ENCODE results near the gene PRM1.
A peak's percentile ranks its signal among the peaks of the same experiment; 100 is the strongest.

PRM1 gene

DNA sequence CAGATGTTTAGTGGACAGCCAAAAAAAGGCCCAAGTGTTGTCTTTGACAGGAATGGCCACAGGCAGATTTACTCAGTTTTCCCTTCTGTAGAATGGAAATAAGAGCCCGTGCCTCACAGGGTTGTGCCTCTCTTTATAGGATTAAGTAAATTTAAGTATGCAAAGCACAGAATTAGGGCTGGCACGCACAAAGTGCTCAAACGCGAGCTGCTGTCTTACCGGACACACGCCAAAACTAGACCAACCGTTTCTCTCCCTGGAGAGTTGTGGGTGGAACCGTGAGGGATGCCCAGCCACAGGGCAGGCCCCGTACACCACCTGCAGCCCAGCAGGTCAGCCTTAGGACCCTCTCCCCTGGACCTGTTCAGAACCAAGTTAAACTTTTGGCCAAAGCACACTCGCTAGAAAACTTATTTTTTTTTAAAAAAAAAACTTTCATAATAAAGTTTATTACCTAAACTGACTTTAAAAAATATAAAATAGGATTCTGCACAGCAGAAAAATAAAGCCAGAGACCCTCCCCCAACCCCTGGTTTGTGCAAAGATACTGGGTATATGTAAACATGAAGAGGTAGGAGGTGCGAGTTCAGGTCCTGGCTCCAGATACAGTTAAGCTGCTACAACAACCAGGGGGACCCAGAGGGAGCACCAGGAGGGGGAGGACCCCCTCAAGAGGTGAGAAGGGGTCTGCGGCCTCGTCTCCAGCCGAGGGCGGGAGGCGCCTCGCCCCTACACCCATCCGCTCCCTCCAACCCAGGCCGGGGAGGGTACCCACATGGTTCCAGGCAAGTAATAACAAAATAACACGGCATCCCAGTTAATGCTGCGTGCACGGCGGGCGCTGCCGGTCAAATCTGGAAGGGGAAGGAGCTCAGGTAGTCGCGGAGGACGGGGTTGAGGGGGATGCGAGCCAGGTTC, 26.9 kb downstream of the PRM1 start:
- DNase-seq (ENCODE audit: low read depth in 2 of 2) = no peak

DNA sequence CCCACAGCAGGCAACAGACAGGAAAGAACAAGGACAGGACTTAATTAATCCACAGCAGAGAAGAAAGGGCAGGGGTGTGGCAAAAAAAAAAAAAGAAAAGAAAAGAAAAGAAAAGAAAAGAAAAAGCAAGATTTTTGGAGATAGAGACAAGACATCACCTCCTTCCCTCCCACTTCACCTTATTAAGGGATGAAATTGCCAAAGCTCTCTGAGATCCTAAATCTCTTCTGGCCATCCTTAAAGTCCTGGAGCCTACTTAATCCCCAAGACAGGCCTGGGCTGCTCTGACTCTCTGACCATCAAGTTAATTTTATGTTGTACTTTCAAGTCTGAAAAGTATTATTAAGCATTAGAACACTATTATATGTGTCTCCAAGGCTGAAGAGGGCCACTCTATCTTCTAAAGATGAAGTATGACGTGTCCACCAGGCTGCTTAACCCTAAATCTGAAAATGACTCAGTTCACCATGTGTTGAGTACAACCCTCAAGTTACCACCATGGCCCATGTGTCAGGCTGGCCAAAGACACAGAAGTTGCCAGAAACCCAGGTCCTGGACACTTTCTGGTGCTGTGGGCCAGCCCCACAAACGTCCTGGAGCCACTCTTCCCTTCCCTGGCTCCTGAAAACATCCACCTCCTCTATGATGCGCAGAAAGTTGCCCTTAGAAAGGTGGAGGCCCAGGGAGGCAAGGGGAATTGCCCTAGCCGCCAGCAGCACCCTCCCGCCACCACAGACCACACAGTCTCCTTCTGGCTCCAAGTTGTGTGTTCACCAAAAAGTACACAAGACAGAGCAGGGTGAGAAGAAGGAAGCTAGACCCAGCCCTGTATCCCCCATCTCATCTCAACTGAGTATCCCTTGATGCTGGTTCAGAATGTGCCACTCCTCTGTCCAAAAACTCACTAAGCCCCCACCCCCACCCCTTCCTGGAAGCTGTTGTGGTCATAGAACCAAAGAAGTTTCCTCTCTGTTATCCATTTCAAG, 27.8 kb downstream of the PRM1 start:
- DNase-seq (ENCODE audit: low read depth in 2 of 2) = no peak

GRCh38 chr16:11252482-11252931, 28.6 kb downstream of the PRM1 start:
- no peak for DNase-seq (ENCODE audit: low read depth in 2 of 2)

GRCh38 chr16:11251525-11252481, 29.3 kb downstream of the PRM1 start:
- peak; percentile 47 to 55 for DNase-seq (ENCODE audit: low read depth in 2 of 2)

- no peak for DNase-seq (ENCODE audit: low read depth in 2 of 2)
Observed at GRCh38 chr16:11250786-11251524, 30.2 kb downstream of the PRM1 start.

GRCh38 chr16:11250091-11250785, 30.9 kb downstream of the PRM1 start:
- no peak for DNase-seq (ENCODE audit: low read depth in 2 of 2)

DNA sequence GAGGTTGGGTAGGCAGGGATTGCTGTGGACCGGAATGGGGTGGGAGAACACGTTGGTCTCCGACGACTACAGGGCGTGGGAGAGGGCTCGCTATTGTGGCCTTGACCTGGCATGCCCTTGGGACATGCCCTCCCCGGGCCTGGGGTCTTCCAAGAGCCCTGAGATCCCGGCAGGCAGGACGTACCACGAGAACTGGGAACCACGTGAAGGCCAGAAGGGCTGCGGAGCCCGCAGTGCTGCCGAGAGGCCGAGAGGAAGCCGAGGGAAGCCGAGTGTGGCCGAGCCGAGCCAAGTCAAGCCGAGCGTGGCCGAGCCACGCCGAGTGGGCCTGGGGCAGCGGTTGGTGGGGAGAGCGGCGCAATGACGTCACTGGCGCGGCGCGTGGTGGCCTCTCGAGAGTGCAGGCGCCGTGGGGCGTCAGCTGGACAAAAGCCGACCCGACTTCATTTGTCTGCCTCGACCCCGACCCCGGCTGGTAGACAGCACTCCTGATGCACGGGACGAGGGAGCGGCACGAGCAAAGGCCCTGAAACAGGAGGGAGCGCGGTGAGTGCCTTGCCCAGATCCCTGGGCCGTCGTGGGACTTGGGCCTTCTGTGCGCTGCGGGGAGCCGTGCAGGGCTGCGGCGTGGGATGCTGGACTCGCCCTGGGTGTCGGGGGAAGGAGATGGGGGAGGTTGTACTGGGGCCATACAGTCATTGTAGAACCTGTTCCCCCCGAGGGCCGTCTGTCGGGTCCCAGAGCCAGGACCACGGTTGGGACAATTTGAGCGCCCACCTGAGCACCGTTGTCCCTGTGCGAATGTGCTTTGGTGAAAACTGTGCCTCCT, 31.7 kb downstream of the PRM1 start:
- no peak for DNase-seq (ENCODE audit: low read depth in 2 of 2)

DNA sequence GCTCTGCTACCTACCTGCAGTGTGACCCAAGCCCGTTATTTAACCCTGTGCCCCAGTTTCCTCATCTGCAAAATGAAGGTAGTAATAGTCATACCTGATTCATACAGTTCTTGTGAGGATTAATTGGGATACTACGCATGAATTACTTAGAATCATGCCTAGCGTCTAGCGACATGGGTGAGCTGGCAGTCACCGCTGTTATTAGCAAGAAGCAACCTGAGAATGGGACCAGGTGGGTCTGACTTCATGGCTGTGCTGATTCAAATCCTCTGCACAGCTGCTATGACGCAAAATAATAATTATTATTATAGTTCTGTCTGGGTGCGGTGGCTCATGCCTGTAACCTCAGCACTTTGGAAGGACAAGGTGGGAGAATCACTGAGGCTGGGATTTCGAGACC, 33.0 kb downstream of the PRM1 start:
- DNase-seq (ENCODE audit: low read depth in 2 of 2) = no peak

DNA sequence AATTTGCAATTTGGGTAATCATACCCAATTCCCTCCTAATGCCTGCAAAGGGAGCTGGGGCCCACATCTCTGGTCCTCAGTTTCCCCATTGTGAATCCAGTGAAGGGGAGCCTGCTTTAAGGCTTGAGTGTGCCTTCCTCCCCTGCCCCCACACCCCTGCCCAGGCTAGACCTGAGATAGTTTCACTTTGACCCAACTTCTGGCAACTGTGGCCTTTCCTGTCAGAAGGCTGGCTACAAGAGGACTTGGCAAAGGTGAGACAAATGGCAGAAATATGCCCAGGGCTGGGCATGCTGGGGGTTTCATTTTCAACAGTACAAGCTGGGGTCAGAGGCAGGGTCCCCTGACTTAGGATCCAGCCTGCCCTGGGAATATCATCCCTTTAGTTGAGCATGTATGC, 35.1 kb downstream of the PRM1 start:
- no peak for DNase-seq (ENCODE audit: low read depth in 2 of 2)

- no peak for DNase-seq (ENCODE audit: low read depth in 2 of 2)
Observed at GRCh38 chr16:11245222-11245737, 35.9 kb downstream of the PRM1 start.

DNA sequence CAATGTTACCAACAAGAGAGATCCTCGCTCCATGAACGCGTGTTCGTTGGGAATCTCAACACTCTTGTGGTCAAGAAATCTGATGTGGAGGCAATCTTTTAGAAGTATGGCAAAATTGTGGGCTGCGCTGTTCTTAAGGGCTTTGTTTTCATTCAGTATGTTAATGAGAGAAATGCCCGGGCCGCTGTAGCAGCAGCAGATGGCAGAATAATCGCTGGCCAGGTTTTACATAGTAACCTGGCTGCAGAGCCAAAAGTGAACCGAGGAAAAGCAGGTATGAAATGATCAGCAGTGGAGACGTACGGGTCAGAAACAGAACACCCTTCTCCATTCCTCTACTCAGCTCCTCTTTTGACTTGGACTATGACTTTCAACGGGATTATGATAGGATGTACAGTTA, 38.5 kb downstream of the PRM1 start:
- no peak for DNase-seq (ENCODE audit: low read depth in 2 of 2)

DNA sequence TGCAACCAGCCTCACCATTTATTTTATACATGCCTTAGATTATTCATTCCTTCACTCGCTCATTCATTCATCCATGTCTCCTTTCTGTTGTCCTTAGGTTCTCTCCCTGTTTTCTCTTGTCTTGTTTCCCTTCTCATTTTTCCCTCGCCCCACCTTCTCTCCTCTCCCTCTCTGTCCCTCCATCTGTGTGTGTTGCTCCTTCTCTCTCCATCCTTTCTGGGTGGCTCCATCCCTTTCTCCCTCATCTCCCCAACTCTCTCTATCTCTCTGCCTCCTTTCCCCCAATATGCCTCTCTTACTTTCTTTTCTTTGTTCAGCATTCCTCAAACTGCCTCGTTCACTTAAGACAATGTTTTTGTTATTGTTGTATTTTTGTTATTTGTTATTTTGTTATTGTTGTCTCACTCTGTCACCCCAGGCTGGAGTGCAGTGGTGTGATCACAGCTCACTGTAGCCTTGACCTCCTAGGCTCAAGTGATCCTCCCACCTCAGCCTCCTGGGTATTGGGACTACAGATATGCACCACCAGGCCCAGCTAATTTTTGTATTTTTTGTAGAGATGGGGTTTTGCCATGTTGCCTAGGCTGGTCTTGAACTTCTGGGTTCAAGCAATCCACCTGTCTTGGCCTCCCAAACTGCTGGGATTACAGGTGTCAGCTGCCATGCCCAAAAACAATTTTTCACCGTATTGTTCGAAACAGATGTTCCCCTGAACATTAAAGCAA, 39.5 kb downstream of the PRM1 start:
- DNase-seq (ENCODE audit: low read depth in 2 of 2) = no peak

- DNase-seq (ENCODE audit: low read depth in 2 of 2) = no peak
Observed at GRCh38 chr16:11240636-11241473, 40.3 kb downstream of the PRM1 start.

DNA sequence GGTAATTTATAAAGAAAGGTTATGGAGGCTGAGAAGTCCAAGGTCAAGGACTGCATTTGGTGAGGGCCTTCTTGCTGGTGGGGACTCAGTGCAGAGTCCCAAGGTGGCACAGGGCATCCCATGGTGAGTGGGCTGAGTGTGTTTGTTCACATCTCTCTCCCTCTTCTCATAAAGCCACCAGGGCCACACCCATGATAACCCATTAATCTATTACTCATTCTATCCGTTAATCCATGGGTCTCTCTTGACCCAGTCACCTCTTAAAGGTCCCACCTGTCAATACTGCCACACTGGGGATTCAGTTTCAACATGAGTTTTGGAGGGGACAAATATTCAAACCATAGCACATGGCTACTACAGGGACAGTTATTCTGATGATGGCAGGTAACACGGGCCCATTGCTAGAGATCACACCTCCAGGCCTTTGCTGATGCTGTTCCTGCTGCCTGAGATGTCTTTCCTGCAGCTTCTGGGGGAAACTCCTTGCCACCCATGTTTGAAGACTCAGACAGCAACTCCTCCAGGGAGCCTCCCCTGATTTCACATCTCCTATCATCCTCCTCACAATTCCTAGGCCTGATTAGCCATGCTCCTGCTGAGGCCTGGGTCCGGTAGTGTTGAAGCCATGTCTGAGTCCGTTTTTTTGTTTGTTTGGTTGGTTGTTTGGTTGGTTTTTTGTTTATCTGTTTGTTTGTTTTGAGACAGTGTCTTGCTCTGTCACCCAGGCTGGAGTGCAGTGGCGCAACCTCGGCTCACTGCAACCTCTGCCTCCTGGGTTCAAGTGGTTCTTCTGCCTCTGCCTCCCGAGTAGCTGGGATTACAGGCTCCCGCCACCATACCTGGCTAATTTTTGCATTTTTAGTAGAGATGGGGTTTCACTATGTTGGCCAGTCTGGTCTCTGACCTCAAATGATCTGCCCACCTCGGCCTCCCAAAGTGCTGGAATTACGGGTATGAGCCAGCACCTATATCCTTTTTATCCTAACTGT, 41.2 kb downstream of the PRM1 start:
- DNase-seq (ENCODE audit: low read depth in 2 of 2) = no peak

DNA sequence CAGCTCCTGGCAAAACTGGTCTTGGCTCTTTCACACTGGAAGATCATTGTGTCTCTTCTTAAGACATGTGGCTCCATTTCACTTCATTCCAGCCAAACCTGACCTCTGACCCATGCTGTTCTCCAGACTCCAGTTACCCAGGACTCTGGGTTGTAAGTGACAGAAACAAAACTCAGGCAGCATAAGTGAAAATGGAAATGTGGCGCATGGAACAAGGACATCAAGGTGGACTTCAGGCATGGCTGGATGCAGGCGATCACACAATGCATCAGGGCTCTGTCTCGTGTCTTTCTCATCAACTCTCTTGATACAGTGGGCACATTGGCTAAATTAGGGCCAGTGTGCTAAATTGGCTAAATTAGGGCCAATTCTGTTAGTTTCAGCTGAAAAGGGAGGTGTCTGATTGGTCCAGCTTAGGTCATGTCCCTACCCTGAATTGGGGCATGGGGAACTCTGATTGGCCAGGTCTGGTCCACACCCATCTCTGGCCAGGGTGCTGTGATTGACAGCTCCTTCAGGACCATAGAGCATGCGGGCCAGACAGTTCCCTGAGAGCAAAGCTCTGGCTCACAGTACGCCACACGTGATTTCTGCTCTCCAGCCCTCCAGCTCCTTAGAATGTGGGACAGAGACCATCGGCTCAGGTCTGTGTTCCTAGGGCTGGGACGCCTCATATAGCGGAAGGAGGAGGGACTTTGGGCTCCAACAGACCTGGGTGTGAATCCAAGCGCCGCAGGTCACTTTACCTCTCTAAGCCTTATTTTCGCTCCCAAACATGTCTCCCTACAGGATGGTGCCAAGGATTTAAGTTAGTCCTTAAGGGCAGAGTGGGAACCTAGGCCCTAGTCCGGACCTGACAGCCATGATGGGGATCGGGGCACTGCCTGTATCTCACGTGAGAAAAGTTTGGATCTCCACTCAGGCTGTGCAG, 42.6 kb downstream of the PRM1 start:
- DNase-seq (ENCODE audit: low read depth in 2 of 2) = no peak
